ENCODE results near the gene TIAM2. TPM values are rescaled to one million over a fixed set of nuclear protein-coding genes. Genes with fewer than 3 reads are reported as not detected.

Gene TIAM2
- total RNA-seq, 2 experiments from 2014 or later = 4.9 to 5.6 TPM

DNA sequence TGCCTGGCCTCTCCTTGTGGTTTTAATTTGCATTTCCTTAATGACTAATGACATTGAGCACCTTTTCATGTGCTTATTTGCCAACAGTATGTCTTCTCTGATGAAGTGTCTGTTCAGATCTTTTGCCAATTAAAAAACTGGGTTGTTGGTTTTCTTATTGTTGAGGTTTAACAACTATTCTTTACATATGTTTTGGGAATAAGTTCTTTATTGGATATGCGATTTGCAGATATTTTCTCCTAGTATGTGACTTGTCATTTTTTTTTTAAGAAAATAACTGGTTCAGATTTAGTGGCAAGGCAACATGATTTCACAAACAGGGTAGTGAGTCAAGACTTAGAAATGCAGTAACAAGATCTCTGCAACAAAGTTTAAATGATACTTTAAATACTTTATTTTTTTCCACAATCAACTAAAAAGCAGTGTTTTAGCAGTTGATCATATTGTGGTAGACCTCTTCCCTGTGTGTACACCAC lies 67.8 kb downstream of the TIAM2 start:
- H3K9me3 Mint-ChIP-seq = peaks cover 3% of the 10 kb centered on the region
- no peak overlapping the region for H3K27ac Mint-ChIP-seq
- H3K27me3 Mint-ChIP-seq = no peaks in the 10 kb centered on the region
- no peak overlapping the region for H3K4me3 Mint-ChIP-seq
- H3K4me1 Mint-ChIP-seq = no peaks in the 10 kb centered on the region
- no peaks in the 10 kb centered on the region for H3K36me3 Mint-ChIP-seq (ENCODE audit: low read depth)
- DNase-seq = no peak
- POLR2A ChIA-PET = no interaction called here
- CTCF ChIA-PET = no interaction called here

DNA sequence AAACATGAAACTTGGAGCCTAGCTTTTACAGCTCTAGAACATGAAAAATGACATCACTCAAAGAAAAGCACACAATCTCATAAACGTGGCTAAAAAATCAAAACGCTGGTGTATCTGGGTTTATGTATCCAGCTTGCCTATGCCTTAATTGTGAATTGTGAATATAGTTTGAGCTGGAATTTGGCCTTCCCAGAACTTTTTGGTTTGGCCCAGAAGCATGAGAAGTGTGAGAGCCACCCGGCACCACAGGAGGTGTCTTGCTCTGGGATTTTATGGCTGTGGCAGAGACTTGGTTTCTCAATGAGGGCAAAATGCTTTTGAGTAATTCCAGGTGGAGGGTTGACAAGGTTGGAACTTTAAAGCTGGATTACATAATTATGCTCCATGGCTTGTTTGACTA lies 69.2 kb downstream of the TIAM2 start:
- CTCF ChIA-PET = no interaction called here
- H3K4me1 Mint-ChIP-seq = no peaks in the 10 kb centered on the region
- no peak for DNase-seq
- H3K27me3 Mint-ChIP-seq = no peaks in the 10 kb centered on the region
- no peak overlapping the region for H3K4me3 Mint-ChIP-seq
- POLR2A ChIA-PET = no interaction called here
- no peaks in the 10 kb centered on the region for H3K36me3 Mint-ChIP-seq (ENCODE audit: low read depth)
- peaks cover 3% of the 10 kb centered on the region for H3K9me3 Mint-ChIP-seq
- no peak overlapping the region for H3K27ac Mint-ChIP-seq

DNA sequence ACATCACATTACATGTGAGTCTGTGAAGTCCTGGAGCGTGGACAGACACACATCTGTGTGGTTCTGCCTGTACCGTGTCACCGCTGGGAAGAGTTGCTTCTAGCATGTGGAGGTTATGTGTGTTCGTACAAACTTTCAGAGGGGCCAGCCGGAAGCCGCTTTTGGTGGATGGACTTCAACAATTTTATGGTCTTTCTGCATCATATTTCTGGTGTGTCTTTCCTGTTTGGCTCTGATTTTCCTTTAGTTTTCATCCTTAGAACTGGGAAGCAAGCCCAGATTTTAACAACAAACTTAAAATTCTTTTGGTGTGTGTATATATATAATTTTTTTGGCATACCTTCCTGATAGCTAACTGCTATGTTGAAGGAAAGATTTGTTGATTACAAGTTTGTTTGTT lies 71.2 kb downstream of the TIAM2 start:
- no peak for DNase-seq
- H3K27ac Mint-ChIP-seq = no peak overlapping the region
- H3K9me3 Mint-ChIP-seq = peaks cover 2% of the 10 kb centered on the region
- H3K36me3 Mint-ChIP-seq (ENCODE audit: low read depth) = no peaks in the 10 kb centered on the region
- no peak overlapping the region for H3K4me3 Mint-ChIP-seq
- CTCF ChIA-PET = no interaction called here
- POLR2A ChIA-PET = interaction anchor here (0.6 kb wide), 1 partner anchor 21 kb away, joined by 18 read pairs; no protein-coding TSS in a partner anchor
- H3K4me1 Mint-ChIP-seq = no peaks in the 10 kb centered on the region
- H3K27me3 Mint-ChIP-seq = no peaks in the 10 kb centered on the region

DNA sequence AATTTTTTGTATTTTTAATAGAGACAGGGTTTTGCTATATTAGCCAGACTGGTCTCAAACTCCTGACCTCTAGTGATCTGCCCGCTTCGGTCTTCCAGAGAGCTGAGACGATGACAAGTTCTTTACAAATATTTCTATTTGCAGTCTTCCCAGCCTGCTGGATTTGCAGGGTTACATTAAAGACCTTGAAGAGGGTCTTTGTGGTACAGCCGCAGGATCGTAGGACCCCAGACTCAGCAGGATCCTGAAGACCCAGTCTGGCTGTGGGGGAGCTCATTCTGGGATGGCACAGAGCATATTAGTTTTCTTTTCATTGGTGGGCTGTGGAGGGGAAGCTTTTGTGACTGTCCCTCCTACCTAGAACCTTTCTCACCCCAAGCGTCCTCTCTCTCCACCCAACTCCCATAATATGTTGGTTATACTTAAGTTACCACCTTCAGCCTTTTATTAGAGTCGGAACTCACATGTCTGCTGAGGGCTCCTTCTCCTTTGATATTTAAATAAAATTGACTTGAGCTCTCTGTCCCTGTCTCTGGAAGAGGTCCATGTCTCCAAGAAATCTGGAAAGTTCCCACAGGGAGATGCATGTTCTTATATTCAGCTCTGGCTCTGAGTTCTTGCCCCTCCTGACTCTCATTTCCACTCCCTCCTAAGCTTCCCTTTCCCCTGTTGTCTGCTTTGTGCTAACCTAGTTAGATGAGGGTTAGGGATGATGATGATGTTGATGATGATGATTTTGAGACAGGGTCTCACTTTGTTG lies 72.0 kb downstream of the TIAM2 start:
- Mint-ChIP-seq H3K4me3 (no peak overlapping the region), H3K36me3 (ENCODE audit: low read depth) (no peaks in the 10 kb centered on the region), H3K4me1 (no peaks in the 10 kb centered on the region), H3K27ac (no peak overlapping the region), H3K27me3 (no peaks in the 10 kb centered on the region), H3K9me3 (no peaks in the 10 kb centered on the region)
- ChIA-PET POLR2A (interaction anchor here (0.6 kb wide), 1 partner anchor 22 kb away, joined by 18 read pairs; no protein-coding TSS in a partner anchor), CTCF (interaction anchor here (0.8 kb wide), 1 partner anchor 10 kb away, joined by 3 read pairs; no protein-coding TSS in a partner anchor)
- no peak for DNase-seq

DNA sequence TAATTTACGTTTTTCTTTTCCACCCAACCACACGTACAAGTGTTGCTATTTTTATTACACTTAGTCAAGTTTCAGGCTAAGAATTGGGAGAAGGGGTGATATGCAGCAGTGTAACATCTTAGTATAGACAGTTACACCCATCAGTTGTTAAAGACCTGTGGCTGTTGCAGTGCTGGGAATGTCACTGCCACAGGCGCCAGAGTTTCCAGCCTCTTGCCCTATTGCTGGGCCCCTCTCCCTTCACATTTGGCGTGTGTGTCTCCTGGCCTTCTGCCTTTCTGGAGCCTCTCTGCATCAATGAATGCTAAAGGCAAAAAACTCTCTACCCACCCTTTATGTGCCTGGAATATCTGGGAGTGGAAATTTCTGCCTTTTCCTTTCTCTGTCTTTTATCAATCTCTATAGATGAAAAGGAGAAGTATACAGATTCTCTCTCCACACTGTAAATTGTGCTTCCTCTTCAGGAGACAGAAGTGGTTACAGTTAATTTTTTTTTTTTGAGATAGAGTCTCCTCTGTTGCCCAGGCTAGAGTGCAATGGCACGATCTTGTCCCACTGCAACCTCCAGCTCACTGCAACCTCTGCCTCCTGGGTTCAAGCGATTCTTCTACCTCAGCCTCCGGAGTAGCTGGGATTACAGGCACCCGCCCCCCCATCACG lies 73.0 kb downstream of the TIAM2 start:
- POLR2A ChIA-PET = no interaction called here

DNA sequence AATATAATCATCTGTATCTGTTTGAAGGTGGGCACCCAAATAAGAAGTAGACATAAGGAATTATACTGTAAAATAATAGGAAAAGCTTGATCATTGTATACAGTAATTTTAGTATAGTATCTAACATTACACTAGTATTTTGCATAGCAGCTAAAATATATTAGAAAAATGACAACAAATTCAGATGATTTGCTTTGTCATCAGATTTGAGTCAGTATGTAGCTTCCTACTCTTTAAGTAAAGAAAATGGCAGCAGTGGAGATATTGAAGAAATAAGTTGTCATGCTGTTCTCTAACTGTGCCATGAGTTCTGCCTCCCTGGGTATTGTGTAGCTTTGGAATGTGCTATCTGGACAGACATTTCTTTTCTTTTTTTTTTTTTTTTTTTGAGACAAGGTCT lies 74.4 kb downstream of the TIAM2 start:
- no peaks in the 10 kb centered on the region for H3K9me3 Mint-ChIP-seq

More for the DNA sequence above, 73.0 kb downstream of the TIAM2 start:
- no peak for DNase-seq
- no peaks in the 10 kb centered on the region for H3K36me3 Mint-ChIP-seq (ENCODE audit: low read depth)
- H3K4me3 Mint-ChIP-seq = no peak overlapping the region
- H3K4me1 Mint-ChIP-seq = no peaks in the 10 kb centered on the region
- H3K27me3 Mint-ChIP-seq = no peaks in the 10 kb centered on the region
- H3K27ac Mint-ChIP-seq = no peak overlapping the region
- H3K9me3 Mint-ChIP-seq = no peaks in the 10 kb centered on the region
- CTCF ChIA-PET = interaction anchor here (0.7 kb wide), 1 partner anchor 27 kb away, joined by 3 read pairs; no protein-coding TSS in a partner anchor

DNA sequence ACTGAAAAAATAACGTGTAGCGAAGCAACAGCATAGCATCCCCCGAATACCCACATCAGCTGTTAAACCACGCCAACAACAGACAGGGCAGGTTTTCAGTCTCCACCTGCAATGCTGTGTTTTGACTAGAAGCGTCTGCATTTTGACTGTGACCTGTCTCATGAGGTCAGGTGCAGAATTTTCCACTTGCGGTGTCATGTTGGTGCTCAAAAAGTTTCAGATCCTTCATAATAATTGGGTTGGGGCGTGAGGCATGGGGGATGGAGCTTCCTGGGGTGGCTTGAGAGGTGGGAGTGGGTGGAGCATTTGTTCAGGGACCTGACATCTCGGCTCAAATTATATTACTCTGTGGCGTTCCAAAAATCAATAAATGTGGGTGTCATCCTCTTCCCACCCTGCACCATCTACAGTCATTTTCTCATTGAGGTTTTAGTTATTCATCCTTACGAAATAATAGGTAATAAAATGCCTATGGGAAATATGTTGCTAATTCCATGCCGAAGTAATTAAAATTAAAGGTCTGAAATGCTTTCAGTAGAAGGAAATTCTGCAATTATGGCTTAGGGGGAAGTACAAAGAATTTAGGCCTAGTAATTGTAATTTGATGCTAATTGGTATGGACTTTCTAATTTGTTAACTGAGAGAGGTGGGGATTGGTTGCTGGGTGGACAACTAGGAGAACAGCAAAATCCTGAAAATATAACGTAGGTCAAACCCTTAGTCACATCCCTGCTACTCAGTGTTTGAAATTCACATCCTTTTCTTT lies 81.0 kb downstream of the TIAM2 start:
- Mint-ChIP-seq H3K9me3 (no peaks in the 10 kb centered on the region), H3K27ac (no peak overlapping the region), H3K4me1 (peaks cover 27% of the 10 kb centered on the region), H3K36me3 (ENCODE audit: low read depth) (no peaks in the 10 kb centered on the region), H3K4me3 (no peak overlapping the region), H3K27me3 (no peaks in the 10 kb centered on the region)
- no peak for DNase-seq
- POLR2A ChIA-PET = no interaction called here
- CTCF ChIA-PET = interaction anchor here (1.5 kb wide), 1 partner anchor 15 kb away, joined by 4 read pairs; no protein-coding TSS in a partner anchor

More for the DNA sequence above, 74.4 kb downstream of the TIAM2 start:
- no peaks in the 10 kb centered on the region for H3K27me3 Mint-ChIP-seq
- H3K4me1 Mint-ChIP-seq = no peaks in the 10 kb centered on the region
- no peaks in the 10 kb centered on the region for H3K36me3 Mint-ChIP-seq (ENCODE audit: low read depth)
- DNase-seq = no peak
- no peak overlapping the region for H3K4me3 Mint-ChIP-seq
- no peak overlapping the region for H3K27ac Mint-ChIP-seq
- POLR2A ChIA-PET = no interaction called here
- CTCF ChIA-PET = no interaction called here

DNA sequence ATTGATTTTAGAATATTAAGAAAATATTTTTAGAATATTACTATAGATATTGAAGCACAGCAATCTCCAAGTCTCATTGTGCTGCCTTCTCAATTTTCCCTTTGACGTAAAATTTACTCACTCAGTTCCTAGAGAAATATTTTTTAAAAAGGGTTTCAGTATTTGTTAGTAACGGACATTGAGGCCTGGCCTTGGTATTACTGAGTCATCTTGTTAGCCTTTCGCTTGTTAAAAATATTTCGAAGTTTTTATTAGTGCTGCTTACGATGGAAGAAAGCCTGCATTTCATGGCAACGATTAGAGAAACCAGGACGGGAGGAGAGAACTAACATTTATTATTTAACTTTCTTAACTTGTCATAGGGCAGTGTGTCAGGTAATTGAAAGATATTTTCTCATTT lies 82.2 kb downstream of the TIAM2 start:
- Mint-ChIP-seq H3K36me3 (ENCODE audit: low read depth) (no peaks in the 10 kb centered on the region), H3K4me3 (no peak overlapping the region), H3K27me3 (no peaks in the 10 kb centered on the region), H3K9me3 (no peaks in the 10 kb centered on the region), H3K27ac (no peak overlapping the region), H3K4me1 (peaks cover 30% of the 10 kb centered on the region)
- no peak for DNase-seq
- ChIA-PET CTCF (no interaction called here), POLR2A (no interaction called here)

DNA sequence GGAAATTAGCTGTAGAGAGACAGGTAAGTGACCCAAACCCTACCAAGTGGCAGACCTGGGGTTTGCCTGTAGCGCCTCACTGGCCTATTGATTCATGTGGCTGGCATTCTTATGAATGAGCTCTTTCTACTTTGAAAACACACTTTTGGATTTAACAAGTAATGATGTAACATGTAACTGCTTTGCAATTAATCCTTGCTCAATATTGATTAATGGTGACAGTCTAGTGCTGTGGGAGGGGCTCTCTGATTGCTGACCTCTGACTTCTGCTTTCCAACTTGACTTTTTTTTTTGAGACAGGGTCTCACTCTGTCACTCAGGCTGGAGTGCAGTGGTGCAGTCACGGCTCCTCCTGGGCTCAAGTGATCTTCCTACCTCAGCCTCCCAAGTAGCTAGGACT lies 82.7 kb downstream of the TIAM2 start:
- no peaks in the 10 kb centered on the region for H3K9me3 Mint-ChIP-seq
- ChIA-PET CTCF (no interaction called here), POLR2A (no interaction called here)
- H3K27me3 Mint-ChIP-seq = no peaks in the 10 kb centered on the region
- H3K4me3 Mint-ChIP-seq = no peak overlapping the region
- no peaks in the 10 kb centered on the region for H3K36me3 Mint-ChIP-seq (ENCODE audit: low read depth)
- no peak overlapping the region for H3K27ac Mint-ChIP-seq
- no peak for DNase-seq
- peaks cover 30% of the 10 kb centered on the region for H3K4me1 Mint-ChIP-seq

DNA sequence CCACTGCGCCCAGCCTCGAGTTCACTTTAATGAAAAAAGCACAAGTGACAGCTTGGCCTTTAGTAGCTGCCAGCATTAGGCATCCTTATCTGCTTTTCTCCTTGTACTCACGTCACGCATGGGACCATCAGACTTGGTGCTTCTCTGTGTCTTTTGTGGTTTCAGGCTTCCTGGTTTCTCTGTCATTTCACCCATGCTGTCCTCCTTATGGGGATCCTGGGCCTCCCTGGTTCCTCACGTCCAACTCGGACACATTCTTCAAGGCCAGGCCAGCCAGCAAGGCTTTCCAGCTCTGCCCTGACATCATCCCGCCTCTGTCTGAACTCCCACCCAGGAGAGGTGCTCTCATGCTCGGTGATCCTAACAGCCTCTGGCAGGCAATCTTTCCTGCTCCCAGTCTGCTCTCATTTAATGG lies 83.2 kb downstream of the TIAM2 start:
- Mint-ChIP-seq H3K27ac (no peak overlapping the region), H3K9me3 (no peaks in the 10 kb centered on the region), H3K27me3 (no peaks in the 10 kb centered on the region), H3K4me3 (no peak overlapping the region), H3K4me1 (peaks cover 30% of the 10 kb centered on the region), H3K36me3 (ENCODE audit: low read depth) (no peaks in the 10 kb centered on the region)
- POLR2A ChIA-PET = no interaction called here
- CTCF ChIA-PET = no interaction called here
- DNase-seq = no peak

DNA sequence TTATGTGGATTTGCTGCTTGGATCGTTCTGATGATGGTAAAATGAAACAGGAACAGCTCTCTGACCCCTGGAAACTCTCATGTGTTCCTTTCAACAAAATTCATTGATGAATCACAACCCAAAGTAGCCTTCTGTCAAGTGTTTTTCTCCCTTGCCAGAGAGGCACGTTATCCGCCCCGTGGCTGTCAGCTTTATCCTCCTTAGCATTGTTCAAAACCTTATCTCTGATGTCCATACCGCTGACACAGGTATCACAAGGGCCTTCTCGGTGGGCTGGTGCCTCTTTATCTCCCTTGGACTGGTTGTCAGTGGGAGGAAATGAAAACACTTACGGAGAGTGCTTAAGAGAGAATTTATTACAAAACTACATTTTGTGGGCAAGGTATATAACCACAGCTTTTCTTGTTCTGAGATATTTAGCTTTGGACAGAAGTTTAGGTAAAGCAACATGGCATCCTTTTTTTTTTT lies 84.9 kb downstream of the TIAM2 start:
- Mint-ChIP-seq H3K27me3 (no peaks in the 10 kb centered on the region), H3K36me3 (ENCODE audit: low read depth) (no peaks in the 10 kb centered on the region), H3K4me1 (peaks cover 30% of the 10 kb centered on the region), H3K9me3 (no peaks in the 10 kb centered on the region), H3K4me3 (no peak overlapping the region), H3K27ac (no peak overlapping the region)
- no peak for DNase-seq
- ChIA-PET CTCF (interaction anchor here (0.6 to 1.5 kb wide), 4 partner anchors 9 to 102 kb away, joined by 3 to 5 read pairs (median 3); no protein-coding TSS in a partner anchor), POLR2A (interaction anchor here (0.6 kb wide), 1 partner anchor 30 kb away, joined by 3 read pairs; no protein-coding TSS in a partner anchor)

DNA sequence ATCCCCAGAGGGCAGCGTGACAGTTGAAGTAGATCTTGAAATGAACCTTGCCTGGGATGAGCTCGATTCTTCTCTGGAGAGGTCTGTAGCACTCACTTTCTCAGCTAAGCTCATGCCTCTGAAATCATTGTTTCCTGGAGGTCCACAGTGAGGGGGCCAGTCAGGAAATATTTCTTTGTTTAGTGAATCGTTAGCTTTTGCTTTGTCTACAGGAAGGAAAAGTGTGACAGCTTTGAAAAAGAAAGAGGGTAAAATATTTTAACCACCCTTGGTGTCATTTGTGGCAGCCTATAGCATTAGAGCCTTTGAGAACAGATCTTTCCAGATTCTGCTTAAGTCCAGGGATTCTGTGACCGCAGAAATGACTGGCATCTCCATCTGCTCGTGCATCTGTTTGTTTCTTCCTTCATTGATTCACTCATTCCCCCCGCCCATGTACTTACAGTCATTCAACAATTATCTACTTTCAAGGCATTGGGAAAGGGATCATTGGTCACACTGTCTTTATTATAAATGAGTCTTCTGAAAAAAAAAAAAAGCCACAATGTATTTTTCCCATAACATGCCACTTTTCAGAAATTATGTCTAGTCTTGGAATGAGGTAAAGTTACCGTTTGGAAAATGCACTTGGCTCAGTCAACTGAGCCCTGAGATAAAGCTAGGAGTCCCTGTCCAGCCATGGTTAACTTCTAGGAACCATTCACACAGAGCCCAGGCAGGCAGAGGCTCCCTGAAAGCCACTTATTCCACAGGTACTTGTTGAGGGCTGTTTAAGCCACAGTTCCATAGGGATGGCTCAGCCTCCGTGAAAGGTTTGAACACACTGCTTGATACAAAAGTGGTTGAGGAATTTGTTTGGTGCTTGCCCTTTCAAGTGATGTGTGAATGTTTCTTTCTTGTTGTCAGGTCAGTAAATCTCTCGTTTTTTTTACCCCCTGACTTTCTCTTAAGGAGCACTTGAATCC lies 86.0 kb downstream of the TIAM2 start:
- DNase-seq = no peak
- POLR2A ChIA-PET = no interaction called here
- H3K36me3 Mint-ChIP-seq (ENCODE audit: low read depth) = no peaks in the 10 kb centered on the region
- no peaks in the 10 kb centered on the region for H3K9me3 Mint-ChIP-seq
- CTCF ChIA-PET = interaction anchor here (1.5 kb wide), 1 partner anchor 10 kb away, joined by 5 read pairs; no protein-coding TSS in a partner anchor
- no peaks in the 10 kb centered on the region for H3K27me3 Mint-ChIP-seq
- H3K4me3 Mint-ChIP-seq = no peak overlapping the region
- no peak overlapping the region for H3K27ac Mint-ChIP-seq
- peaks cover 28% of the 10 kb centered on the region for H3K4me1 Mint-ChIP-seq

Data from activated CD4-positive, alpha-beta T cell treated with anti-CD3 and anti-CD28 coated beads, Interleukin-2, amount 10 ng/mL, durations not matched to agents 7 days and 5 days (primary cell).